C4-2B (cell line): ENCODE results near the gene DOCK9.

Experiments
- H3K27ac ChIP-seq: fragments of 450-650 bp; 2 replicates; pipeline ENCODE4 v1.5.1; 2017
- CTCF ChIP-seq: fragments of 450-650 bp; conservative IDR thresholded peaks from 2 replicates; pipeline ENCODE4 v1.5.1; 2017; ENCODE audit warnings: mild to moderate bottlenecking
- ZFX ChIP-seq: fragments of 450-650 bp; IDR thresholded peaks from 2 replicates; pipeline ENCODE4 v1.6.1; 2017

Gene DOCK9

GRCh38 chr13:98940325-98941001 lies 37.4 kb downstream of the DOCK9 start:
- no peak for TF ChIP-seq ZFX
- no peak for TF ChIP-seq CTCF
- no peak overlapping the region for H3K27ac ChIP-seq

GRCh38 chr13:98939660-98940191 lies 38.1 kb downstream of the DOCK9 start:
- TF ChIP-seq CTCF (no peak), ZFX (no peak)
- no peak overlapping the region for H3K27ac ChIP-seq

GRCh38 chr13:98938801-98939200 lies 39.1 kb downstream of the DOCK9 start:
- no peak overlapping the region for H3K27ac ChIP-seq
- TF ChIP-seq ZFX: no peak
- TF ChIP-seq CTCF: no peak

GRCh38 chr13:98937911-98938381 lies 39.9 kb downstream of the DOCK9 start:
- TF ChIP-seq CTCF (no peak), ZFX (no peak)
- H3K27ac ChIP-seq: no peak overlapping the region

GRCh38 chr13:98934243-98934642 lies 43.6 kb downstream of the DOCK9 start:
- TF ChIP-seq ZFX: no peak
- no peak for TF ChIP-seq CTCF
- H3K27ac ChIP-seq: no peak overlapping the region

- H3K27ac ChIP-seq: no peak overlapping the region
Observed at GRCh38 chr13:98930151-98930591, 47.7 kb downstream of the DOCK9 start.

More at GRCh38 chr13:98930151-98930591, 47.7 kb downstream of the DOCK9 start:
- TF ChIP-seq ZFX: no peak
- no peak for TF ChIP-seq CTCF
